ENCODE measurements around the gene RNF151. TPM values are rescaled to one million over a fixed set of nuclear protein-coding genes. Genes with fewer than 3 reads are reported as not detected.

Gene RNF151
- total RNA-seq, 1 experiment from 2014 or later, result not detected

- no peaks in the 10 kb centered on the region; the same call in 1 of the 2 replicates for H3K36me3 ChIP-seq (ENCODE audit: insufficient read depth, low read length)
- no peak overlapping the region for H3K9ac ChIP-seq (ENCODE audit: low read length)
- no peaks in the 10 kb centered on the region for H3K9me2 ChIP-seq (replicated peaks; ENCODE audit: insufficient read depth, low read length)
- H3K27ac ChIP-seq (ENCODE audit: low read length), result no peak overlapping the region
- H2AFZ ChIP-seq (ENCODE audit: low read length), result no peak overlapping the region
- H4K20me1 ChIP-seq (ENCODE audit: insufficient read depth, low read depth, low read length), result no peaks in the 10 kb centered on the region
- no peaks in the 10 kb centered on the region for H3K27me3 ChIP-seq (ENCODE audit: low read length)
- peaks cover 21% of the 10 kb centered on the region for H3K4me1 ChIP-seq (ENCODE audit: low read length)
- no peak overlapping the region for H3K4me2 ChIP-seq (ENCODE audit: low read depth, low read length, poor library complexity, severe bottlenecking)
- H3K4me3 ChIP-seq (ENCODE audit: low read length), result no peak overlapping the region
- DNase-seq, result no peak
- H3K9me3 ChIP-seq (ENCODE audit: low read length), result no peaks in the 10 kb centered on the region
- no peaks in the 10 kb centered on the region for H3K79me2 ChIP-seq (ENCODE audit: low read length)
These were observed 26.2 kb downstream of the RNF151 start for GRCh38 chr16:1992704-1993317.

GRCh38 chr16:1993731-1994131 lies 27.1 kb downstream of the RNF151 start:
- no peak for DNase-seq
- Histone ChIP-seq H3K27me3 (ENCODE audit: low read length) (no peaks in the 10 kb centered on the region), H3K9me2 (replicated peaks; ENCODE audit: insufficient read depth, low read length) (no peaks in the 10 kb centered on the region), H2AFZ (ENCODE audit: low read length) (no peak overlapping the region), H3K4me1 (ENCODE audit: low read length) (peaks cover 21% of the 10 kb centered on the region), H3K36me3 (ENCODE audit: insufficient read depth, low read length) (no peaks in the 10 kb centered on the region; the same call in 1 of the 2 replicates), H3K79me2 (ENCODE audit: low read length) (no peaks in the 10 kb centered on the region), H3K4me3 (ENCODE audit: low read length) (no peak overlapping the region), H3K27ac (ENCODE audit: low read length) (no peak overlapping the region), H4K20me1 (ENCODE audit: insufficient read depth, low read depth, low read length) (no peaks in the 10 kb centered on the region), H3K9me3 (ENCODE audit: low read length) (no peaks in the 10 kb centered on the region), H3K9ac (ENCODE audit: low read length) (no peak overlapping the region), H3K4me2 (ENCODE audit: low read depth, low read length, poor library complexity, severe bottlenecking) (no peak overlapping the region)

- no peak overlapping the region for H3K27ac ChIP-seq (ENCODE audit: low read length)
- no peak overlapping the region for H3K4me2 ChIP-seq (ENCODE audit: low read depth, low read length, poor library complexity, severe bottlenecking)
- H3K9ac ChIP-seq (ENCODE audit: low read length), result no peak overlapping the region
- peaks cover 7% of the 10 kb centered on the region for H3K36me3 ChIP-seq (ENCODE audit: insufficient read depth, low read length)
- no peak overlapping the region for H3K4me3 ChIP-seq (ENCODE audit: low read length)
- no peaks in the 10 kb centered on the region for H3K4me1 ChIP-seq (ENCODE audit: low read length)
- H3K9me2 ChIP-seq (replicated peaks; ENCODE audit: insufficient read depth, low read length), result no peaks in the 10 kb centered on the region
- peaks cover 10% of the 10 kb centered on the region; the same call in 1 of the 2 replicates for H4K20me1 ChIP-seq (ENCODE audit: insufficient read depth, low read depth, low read length)
- peaks cover under 1% of the 10 kb centered on the region; the same call in 1 of the 2 replicates for H3K79me2 ChIP-seq (ENCODE audit: low read length)
- DNase-seq, result no peak
- no peaks in the 10 kb centered on the region for H3K27me3 ChIP-seq (ENCODE audit: low read length)
- H3K9me3 ChIP-seq (ENCODE audit: low read length), result no peaks in the 10 kb centered on the region
- no peak overlapping the region for H2AFZ ChIP-seq (ENCODE audit: low read length)
These were observed 31.1 kb downstream of the RNF151 start for GRCh38 chr16:1997494-1998359.

- peaks cover 7% of the 10 kb centered on the region for H3K79me2 ChIP-seq (ENCODE audit: low read length)
- no peak overlapping the region for H3K9ac ChIP-seq (ENCODE audit: low read length)
- no peak overlapping the region for H3K27ac ChIP-seq (ENCODE audit: low read length)
- H3K4me1 ChIP-seq (ENCODE audit: low read length), result no peaks in the 10 kb centered on the region
- H3K4me3 ChIP-seq (ENCODE audit: low read length), result no peak overlapping the region
- no peaks in the 10 kb centered on the region for H3K9me2 ChIP-seq (replicated peaks; ENCODE audit: insufficient read depth, low read length)
- peaks cover 17% of the 10 kb centered on the region for H4K20me1 ChIP-seq (ENCODE audit: insufficient read depth, low read depth, low read length)
- H3K27me3 ChIP-seq (ENCODE audit: low read length), result no peaks in the 10 kb centered on the region
- H3K9me3 ChIP-seq (ENCODE audit: low read length), result no peaks in the 10 kb centered on the region
- no peak overlapping the region for H2AFZ ChIP-seq (ENCODE audit: low read length)
- H3K4me2 ChIP-seq (ENCODE audit: low read depth, low read length, poor library complexity, severe bottlenecking), result no peak overlapping the region
- H3K36me3 ChIP-seq (ENCODE audit: insufficient read depth, low read length), result peaks cover 11% of the 10 kb centered on the region
- DNase-seq, result no peak
These were observed 31.7 kb downstream of the RNF151 start for GRCh38 chr16:1998360-1998835.

GRCh38 chr16:1998852-1999801 lies 32.5 kb downstream of the RNF151 start:
- H3K36me3 ChIP-seq (ENCODE audit: insufficient read depth, low read length), result peaks cover 14% of the 10 kb centered on the region
- DNase-seq, result no peak
- no peaks in the 10 kb centered on the region for H3K9me3 ChIP-seq (ENCODE audit: low read length)

GRCh38 chr16:1999866-2000514 lies 33.3 kb downstream of the RNF151 start:
- no peak overlapping the region for H3K27ac ChIP-seq (ENCODE audit: low read length)
- DNase-seq, result no peak
- no peak overlapping the region for H2AFZ ChIP-seq (ENCODE audit: low read length)
- no peak overlapping the region for H3K9ac ChIP-seq (ENCODE audit: low read length)
- H3K4me2 ChIP-seq (ENCODE audit: low read depth, low read length, poor library complexity, severe bottlenecking), result no peak overlapping the region
- peaks cover 31% of the 10 kb centered on the region for H4K20me1 ChIP-seq (ENCODE audit: insufficient read depth, low read depth, low read length)
- no peaks in the 10 kb centered on the region for H3K9me3 ChIP-seq (ENCODE audit: low read length)
- no peaks in the 10 kb centered on the region for H3K27me3 ChIP-seq (ENCODE audit: low read length)
- H3K36me3 ChIP-seq (ENCODE audit: insufficient read depth, low read length), result peaks cover 14% of the 10 kb centered on the region
- no peaks in the 10 kb centered on the region for H3K9me2 ChIP-seq (replicated peaks; ENCODE audit: insufficient read depth, low read length)
- H3K4me1 ChIP-seq (ENCODE audit: low read length), result peaks cover 9% of the 10 kb centered on the region
- no peak overlapping the region for H3K4me3 ChIP-seq (ENCODE audit: low read length)
- peaks cover 18% of the 10 kb centered on the region for H3K79me2 ChIP-seq (ENCODE audit: low read length)

More at GRCh38 chr16:1998852-1999801, 32.5 kb downstream of the RNF151 start:
- Histone ChIP-seq H3K4me2 (ENCODE audit: low read depth, low read length, poor library complexity, severe bottlenecking) (no peak overlapping the region), H3K27me3 (ENCODE audit: low read length) (no peaks in the 10 kb centered on the region), H3K4me3 (ENCODE audit: low read length) (no peak overlapping the region), H3K27ac (ENCODE audit: low read length) (no peak overlapping the region), H4K20me1 (ENCODE audit: insufficient read depth, low read depth, low read length) (peaks cover 22% of the 10 kb centered on the region), H3K4me1 (ENCODE audit: low read length) (peaks cover 2% of the 10 kb centered on the region), H2AFZ (ENCODE audit: low read length) (no peak overlapping the region), H3K79me2 (ENCODE audit: low read length) (peaks cover 11% of the 10 kb centered on the region), H3K9ac (ENCODE audit: low read length) (no peak overlapping the region), H3K9me2 (replicated peaks; ENCODE audit: insufficient read depth, low read length) (no peaks in the 10 kb centered on the region)

- Histone ChIP-seq H3K4me2 (ENCODE audit: low read depth, low read length, poor library complexity, severe bottlenecking) (no peak overlapping the region), H3K4me1 (ENCODE audit: low read length) (peaks cover 19% of the 10 kb centered on the region), H3K4me3 (ENCODE audit: low read length) (no peak overlapping the region), H4K20me1 (ENCODE audit: insufficient read depth, low read depth, low read length) (peaks cover 40% of the 10 kb centered on the region), H3K9ac (ENCODE audit: low read length) (no peak overlapping the region), H3K9me3 (ENCODE audit: low read length) (no peaks in the 10 kb centered on the region), H3K27me3 (ENCODE audit: low read length) (no peaks in the 10 kb centered on the region), H3K79me2 (ENCODE audit: low read length) (peaks cover 28% of the 10 kb centered on the region), H3K27ac (ENCODE audit: low read length) (no peak overlapping the region), H3K36me3 (ENCODE audit: insufficient read depth, low read length) (peaks cover 14% of the 10 kb centered on the region), H2AFZ (ENCODE audit: low read length) (no peak overlapping the region), H3K9me2 (replicated peaks; ENCODE audit: insufficient read depth, low read length) (no peaks in the 10 kb centered on the region)
- no peak for DNase-seq
These were observed 34.4 kb downstream of the RNF151 start for GRCh38 chr16:2001035-2001434.

All from Karpas-422 (cell line).